Smooth muscle cell (in vitro differentiated cells): ENCODE measurements around the gene EHD1. TPM values are rescaled to one million over a fixed set of nuclear protein-coding genes. Genes with fewer than 3 reads are reported as not detected.

ENCODE experiments used
- DNase-seq: peaks from one replicate; lab custom pipeline; 2025; ENCODE audit not compliant: unreplicated experiment; lab: John Stamatoyannopoulos, UW
- H2AFZ ChIP-seq: fragments of 200-600 bp; sonication (generic); 2 replicates; pipeline ENCODE4 v1.6.0; 2016; ENCODE audit warnings: antibody characterized with exemption, low read depth, mild to moderate bottlenecking
- H3F3A ChIP-seq: fragments of 200-600 bp; sonication (generic); 2 replicates; pipeline ENCODE4 v1.6.0; 2017; ENCODE audit warnings: antibody characterized with exemption, low read depth
- H3K27ac ChIP-seq: fragments of 200-600 bp; sonication (generic); 2 replicates; pipeline ENCODE4 v1.5.1; 2016; ENCODE audit warnings: low read depth, mild to moderate bottlenecking
- H3K27me3 ChIP-seq: fragments of 200-600 bp; sonication (generic); 2 replicates; pipeline ENCODE4 v1.6.1; 2016; ENCODE audit warnings: low read depth, mild to moderate bottlenecking
- H3K36me3 ChIP-seq: fragments of 200-600 bp; sonication (generic); 2 replicates; pipeline ENCODE4 v1.5.1; 2016; ENCODE audit warnings: low read depth
- H3K4me1 ChIP-seq: fragments of 200-600 bp; sonication (generic); 2 replicates; pipeline ENCODE4 v1.5.1; 2016; ENCODE audit warnings: low read depth
- H3K4me2 ChIP-seq: fragments of 200-600 bp; sonication (generic); 2 replicates; pipeline ENCODE4 v1.6.0; 2016; ENCODE audit warnings: mild to moderate bottlenecking
- H3K4me3 ChIP-seq: fragments of 200-600 bp; sonication (generic); 2 replicates; pipeline ENCODE4 v1.5.1; 2016; ENCODE audit warnings: mild to moderate bottlenecking
- H3K79me2 ChIP-seq: fragments of 200-600 bp; sonication (generic); 2 replicates; pipeline ENCODE4 v1.6.0; 2016; ENCODE audit warnings: low read depth, mild to moderate bottlenecking
- H3K9ac ChIP-seq: fragments of 200-600 bp; sonication (generic); 2 replicates; pipeline ENCODE4 v1.6.0; 2016; ENCODE audit warnings: low read depth
- H3K9me3 ChIP-seq: fragments of 200-600 bp; sonication (generic); replicated peaks from 2 replicates; pipeline ENCODE4 v1.5.1; 2016; ENCODE audit warnings: low read depth
- H4K20me1 ChIP-seq: fragments of 200-600 bp; sonication (generic); 2 replicates; pipeline ENCODE4 v1.6.0; 2016; ENCODE audit warnings: low read depth
- WGBS: methylation state at CpG from one replicate; pipeline ENCODE4 v1.1.7; 2016; ENCODE audit warnings: low lambda C conversion rate; 5-methylcytosine and 5-hydroxymethylcytosine counted together
- polyA plus RNA-seq: library from polyadenylated mRNA; unstranded; fragments of >200 nt; fragmentation: Nextera tagmentation; extraction: Ambion mirVana; gene quantifications from 2 replicates; pipeline ENCODE4 v1.2.1, GENCODE V29; 2016
- total RNA-seq: library from RNA; depleted of rRNA; stranded (reverse); fragments of >200 nt; gene quantifications from 2 replicates; pipeline ENCODE4 v1.2.3, GENCODE V29; 2014
- TF ChIP-seq, protein P1 (sequence below): fragments of 200-600 bp; sonication (generic); IDR thresholded peaks from 2 replicates; pipeline ENCODE4 v1.5.1; 2017; ENCODE audit warnings: borderline replicate concordance, mild to moderate bottlenecking, antibody characterized with exemption; ENCODE audit not compliant: insufficient read depth, poor library complexity, severe bottlenecking

The EHD1 gene
- total and polyA plus RNA-seq, 2 experiments from 2014 or later = 42.8 to 59.8 TPM

DNA sequence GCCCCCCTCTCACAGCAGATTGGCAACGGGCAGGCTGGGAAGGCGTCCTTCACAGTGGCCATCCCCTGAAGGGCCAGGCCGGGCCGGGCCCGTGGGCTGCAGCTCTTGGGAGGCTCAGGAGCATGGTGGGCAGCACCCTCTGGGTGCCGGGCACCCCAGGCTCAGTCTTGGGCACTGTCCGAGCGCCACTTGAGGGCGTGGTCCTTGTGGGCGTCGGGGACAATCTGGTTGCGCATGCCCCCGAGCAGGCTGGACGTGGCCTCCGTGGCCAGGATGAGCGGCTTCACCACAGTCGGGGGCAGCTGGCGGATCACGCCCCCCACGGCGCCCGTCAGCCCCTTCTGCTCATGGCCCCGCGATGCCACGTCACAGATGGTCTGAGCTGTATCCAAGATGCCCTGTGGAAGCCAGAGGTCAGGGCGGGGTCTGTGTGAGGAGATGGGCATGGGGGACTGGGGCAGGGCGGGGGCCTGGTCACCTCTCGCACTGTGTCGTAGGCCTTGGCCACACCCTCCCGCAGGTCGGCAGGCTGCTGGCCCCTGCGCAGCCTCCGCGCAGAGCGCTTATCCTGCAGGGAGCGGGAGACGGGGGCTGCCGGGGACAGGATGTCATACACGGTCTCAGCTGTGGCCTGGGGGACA, 16.5 kb upstream of the EHD1 start:
- Histone ChIP-seq H3K79me2 (no peaks in the 10 kb centered on the region), H3F3A (no peaks in the 10 kb centered on the region), H2AFZ (no peak overlapping the region), H3K27ac (no peak overlapping the region), H3K4me1 (no peaks in the 10 kb centered on the region), H3K4me3 (no peak overlapping the region), H3K27me3 (no peaks in the 10 kb centered on the region), H3K9me3 (no peaks in the 10 kb centered on the region), H3K4me2 (no peak overlapping the region), H3K9ac (no peak overlapping the region), H3K36me3 (no peaks in the 10 kb centered on the region), H4K20me1 (no peaks in the 10 kb centered on the region)
- no peak for DNase-seq
- TF ChIP-seq, protein P1, sequence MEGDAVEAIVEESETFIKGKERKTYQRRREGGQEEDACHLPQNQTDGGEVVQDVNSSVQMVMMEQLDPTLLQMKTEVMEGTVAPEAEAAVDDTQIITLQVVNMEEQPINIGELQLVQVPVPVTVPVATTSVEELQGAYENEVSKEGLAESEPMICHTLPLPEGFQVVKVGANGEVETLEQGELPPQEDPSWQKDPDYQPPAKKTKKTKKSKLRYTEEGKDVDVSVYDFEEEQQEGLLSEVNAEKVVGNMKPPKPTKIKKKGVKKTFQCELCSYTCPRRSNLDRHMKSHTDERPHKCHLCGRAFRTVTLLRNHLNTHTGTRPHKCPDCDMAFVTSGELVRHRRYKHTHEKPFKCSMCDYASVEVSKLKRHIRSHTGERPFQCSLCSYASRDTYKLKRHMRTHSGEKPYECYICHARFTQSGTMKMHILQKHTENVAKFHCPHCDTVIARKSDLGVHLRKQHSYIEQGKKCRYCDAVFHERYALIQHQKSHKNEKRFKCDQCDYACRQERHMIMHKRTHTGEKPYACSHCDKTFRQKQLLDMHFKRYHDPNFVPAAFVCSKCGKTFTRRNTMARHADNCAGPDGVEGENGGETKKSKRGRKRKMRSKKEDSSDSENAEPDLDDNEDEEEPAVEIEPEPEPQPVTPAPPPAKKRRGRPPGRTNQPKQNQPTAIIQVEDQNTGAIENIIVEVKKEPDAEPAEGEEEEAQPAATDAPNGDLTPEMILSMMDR = no peak
- WGBS = 95% methylated on average over 32 of the region's 39 CpGs

DNA sequence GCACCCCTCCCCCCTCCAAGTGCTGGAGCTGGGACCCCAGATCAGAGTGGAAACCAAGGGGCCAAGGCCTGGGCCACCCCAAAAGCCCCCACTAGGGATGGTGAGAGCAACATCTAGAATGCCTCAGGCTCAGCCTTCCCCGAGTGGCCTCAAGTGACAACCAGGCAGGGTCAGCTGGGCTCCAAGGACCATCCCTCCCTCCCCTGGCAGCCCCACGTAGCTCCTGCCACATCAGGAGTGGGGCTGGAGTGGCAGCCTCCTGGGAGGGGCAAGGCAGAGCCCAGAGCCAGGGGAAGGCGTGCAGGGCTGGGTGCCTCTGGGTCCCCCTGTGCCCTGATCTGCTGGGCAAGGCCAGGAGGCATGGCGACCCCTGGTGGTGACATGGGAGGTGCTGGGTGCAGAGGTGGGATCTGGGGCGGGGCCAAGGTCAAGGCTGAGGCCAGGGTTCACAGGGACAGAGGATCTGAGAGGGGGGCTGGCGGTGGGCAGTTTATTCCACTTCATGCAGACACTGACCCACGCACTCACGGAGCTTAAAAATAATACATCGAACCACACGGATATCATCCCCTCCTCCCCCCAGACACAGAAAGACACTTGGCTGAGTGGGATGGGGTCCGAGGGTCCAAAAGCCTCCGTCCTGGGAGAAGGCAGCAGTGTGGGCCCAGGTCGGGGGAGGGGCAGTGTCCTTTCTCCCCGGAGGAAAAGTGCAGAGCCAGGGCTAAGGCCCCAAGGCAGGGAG, 15.8 kb upstream of the EHD1 start:
- Histone ChIP-seq H3K4me2 (no peak overlapping the region), H3K79me2 (no peaks in the 10 kb centered on the region), H3K4me1 (no peaks in the 10 kb centered on the region), H3K4me3 (no peak overlapping the region), H3K27me3 (no peaks in the 10 kb centered on the region), H2AFZ (no peak overlapping the region), H3K9me3 (no peaks in the 10 kb centered on the region), H4K20me1 (no peaks in the 10 kb centered on the region), H3F3A (no peaks in the 10 kb centered on the region), H3K9ac (no peak overlapping the region), H3K36me3 (no peaks in the 10 kb centered on the region), H3K27ac (no peak overlapping the region)
- 32% methylated on average over 14 of the region's 14 CpGs for WGBS
- TF ChIP-seq, protein P1 = peak; percentile 85
- peak; percentile 66 for DNase-seq

DNA sequence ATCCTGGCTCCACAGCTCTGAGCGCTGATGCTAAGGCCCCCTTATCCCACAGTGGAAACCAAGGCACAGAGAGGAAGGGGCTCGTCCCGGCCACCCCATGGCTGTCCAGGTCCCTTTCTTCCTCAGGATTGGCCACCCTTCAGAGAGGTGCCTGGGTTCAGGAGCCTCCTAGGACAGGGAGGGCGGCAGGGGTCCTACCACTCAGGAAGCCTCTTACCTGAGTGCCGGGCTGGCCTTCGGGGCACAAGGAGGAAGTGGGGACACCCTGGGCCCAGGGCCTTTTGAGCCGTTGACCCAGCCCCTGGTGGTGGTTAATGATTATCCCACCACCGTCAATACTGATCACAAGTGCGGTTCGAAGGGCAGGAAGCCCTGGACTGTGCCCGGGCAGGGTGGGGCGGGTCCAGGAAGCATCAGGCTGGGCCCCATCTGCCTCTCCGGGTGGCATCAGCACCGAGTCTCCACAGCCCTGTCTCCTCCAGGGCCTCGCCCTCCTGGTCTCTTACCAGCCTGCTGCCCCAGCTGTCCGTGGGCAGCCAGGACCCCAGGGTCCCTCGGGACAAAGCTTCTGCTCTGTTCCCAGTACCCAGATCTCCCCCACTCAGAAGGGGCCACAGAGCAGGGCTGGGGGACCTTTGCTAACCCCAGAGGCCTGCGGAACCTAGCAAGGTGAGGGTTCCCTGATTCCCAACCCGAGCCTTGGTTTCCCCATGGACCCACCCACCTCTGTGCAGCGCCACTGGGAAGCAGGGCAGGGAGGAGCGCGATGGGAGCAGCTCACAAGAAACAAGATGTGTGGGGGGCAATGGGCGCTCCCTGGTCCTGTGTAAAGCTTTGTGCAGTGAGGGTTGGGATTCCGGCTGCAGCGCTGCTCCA, 15.0 kb upstream of the EHD1 start:
- Histone ChIP-seq H3K4me2 (no peak overlapping the region), H3F3A (no peaks in the 10 kb centered on the region), H3K9me3 (no peaks in the 10 kb centered on the region), H3K9ac (no peak overlapping the region), H4K20me1 (no peaks in the 10 kb centered on the region), H3K79me2 (no peaks in the 10 kb centered on the region), H3K4me3 (peak overlapping the region; percentile 40), H2AFZ (no peak overlapping the region), H3K4me1 (peaks cover 8% of the 10 kb centered on the region), H3K36me3 (no peaks in the 10 kb centered on the region), H3K27ac (no peak overlapping the region), H3K27me3 (no peaks in the 10 kb centered on the region)
- 92% methylated on average over 25 of the region's 25 CpGs for WGBS
- TF ChIP-seq, protein P1 = no peak
- no peak for DNase-seq
